ENCODE data around the gene AMD1. TPM values are rescaled to one million over a fixed set of nuclear protein-coding genes. Genes with fewer than 3 reads are reported as not detected.

AMD1 gene
- total and polyA plus RNA-seq, 10 of the 15 experiments (the other 5 are each of a cell fraction or from before 2014, with no cell fraction given): 58.2 to 116 (median 79.3) TPM

DNA sequence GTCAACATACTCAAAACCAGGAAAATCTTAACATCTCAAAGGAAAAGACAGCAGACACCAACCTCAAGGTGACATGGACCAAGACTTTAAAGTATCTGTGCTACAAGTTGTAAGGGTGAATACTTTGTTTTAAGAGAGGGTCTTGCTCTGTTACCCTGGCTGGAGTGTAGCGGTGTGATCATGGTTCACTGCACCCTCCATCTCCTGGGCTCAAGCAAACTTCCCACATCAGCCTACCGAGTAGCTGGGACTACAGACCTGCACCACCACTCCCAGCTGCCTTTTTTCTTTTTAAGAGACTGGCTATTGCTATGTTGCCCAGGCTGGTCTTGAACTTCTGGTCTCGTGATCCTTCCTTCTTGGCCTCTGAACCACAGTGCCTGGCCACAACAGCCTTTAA lies 9.7 kb downstream of the AMD1 start:
- no peak overlapping the region for H2AFZ ChIP-seq (ENCODE audit: control insufficient read depth, low read depth, low read length)
- H3K9ac ChIP-seq (ENCODE audit: control insufficient read depth, insufficient read depth, low read length): no peak overlapping the region
- TSS peak; percentile 18 for BruUV-seq (replicated peaks)
- H3K4me3 ChIP-seq: no peak overlapping the region; the same call in 1 of the 2 replicates
- DNase-seq (ENCODE audit: low read depth, low spot score) (no peak), ATAC-seq (no peak; the same call in 2 of the 3 replicates), FAIRE-seq (peak; percentile 23)
- POLR2A ChIA-PET: interaction anchor here (1.3 kb wide), 1 partner anchor 18 kb away, joined by 3 read pairs; no protein-coding TSS in a partner anchor
- RAD21 ChIA-PET (ENCODE audit: unreplicated experiment): interaction anchor here (4.8 kb wide), 1 partner anchor 69 kb away, joined by 18 read pairs; the partner anchor contains the start of gene CDK19
- in situ Hi-C loops (cut with MboI): no loop called here
- intact Hi-C loops (cut with micrococcal nuclease; ENCODE audit: unreplicated experiment): no loop called here
- no peaks in the 10 kb centered on the region for H3K27me3 ChIP-seq (replicated peaks in 1 of 2; ENCODE audit: control insufficient read depth in 2 of 2, insufficient read depth in 2 of 2, low read length in 1 of 2)
- no peaks in the 10 kb centered on the region for H3K36me3 ChIP-seq (ENCODE audit: control insufficient read depth in 2 of 2, insufficient read depth in 2 of 2, low read length in 1 of 2)
- SMC1A ChIA-PET (ENCODE audit: uncharacterized antibody, unreplicated experiment): no interaction called here
- no peaks in the 10 kb centered on the region for H3K9me3 ChIP-seq (replicated peaks; ENCODE audit: control insufficient read depth, insufficient read depth, low read length)
- H3K4me2 ChIP-seq (ENCODE audit: control insufficient read depth, insufficient read depth): peak overlapping the region; percentile 32
- CTCF ChIA-PET: no interaction called here
- no peak overlapping the region for H3K27ac ChIP-seq (ENCODE audit: control insufficient read depth, insufficient read depth)
- 38% methylated on average over 3 of the region's 3 CpGs for WGBS (ENCODE audit: insufficient coverage, insufficient replicate concordance, low lambda C conversion rate, missing lambda C conversion rate)
- peaks cover 99% of the 10 kb centered on the region for H3K79me2 ChIP-seq (ENCODE audit: control insufficient read depth, insufficient read depth, low read length)
- peaks cover 59% of the 10 kb centered on the region for H3K4me1 ChIP-seq (ENCODE audit: control insufficient read depth, insufficient read depth, low read length)
- TF ChIP-seq NR2F1 (conservative IDR thresholded peaks at IDR 0.05) (no peak), POLR2AphosphoS5 (IDR thresholded peaks at IDR 0.05; ENCODE audit: low read length) (0 out of 2 replicates have a peak, but pooled peaks have one; percentile 42), PML (IDR thresholded peaks at IDR 0.05; ENCODE audit: low read length) (no peak)
- TF ChIP-seq, protein P1, sequence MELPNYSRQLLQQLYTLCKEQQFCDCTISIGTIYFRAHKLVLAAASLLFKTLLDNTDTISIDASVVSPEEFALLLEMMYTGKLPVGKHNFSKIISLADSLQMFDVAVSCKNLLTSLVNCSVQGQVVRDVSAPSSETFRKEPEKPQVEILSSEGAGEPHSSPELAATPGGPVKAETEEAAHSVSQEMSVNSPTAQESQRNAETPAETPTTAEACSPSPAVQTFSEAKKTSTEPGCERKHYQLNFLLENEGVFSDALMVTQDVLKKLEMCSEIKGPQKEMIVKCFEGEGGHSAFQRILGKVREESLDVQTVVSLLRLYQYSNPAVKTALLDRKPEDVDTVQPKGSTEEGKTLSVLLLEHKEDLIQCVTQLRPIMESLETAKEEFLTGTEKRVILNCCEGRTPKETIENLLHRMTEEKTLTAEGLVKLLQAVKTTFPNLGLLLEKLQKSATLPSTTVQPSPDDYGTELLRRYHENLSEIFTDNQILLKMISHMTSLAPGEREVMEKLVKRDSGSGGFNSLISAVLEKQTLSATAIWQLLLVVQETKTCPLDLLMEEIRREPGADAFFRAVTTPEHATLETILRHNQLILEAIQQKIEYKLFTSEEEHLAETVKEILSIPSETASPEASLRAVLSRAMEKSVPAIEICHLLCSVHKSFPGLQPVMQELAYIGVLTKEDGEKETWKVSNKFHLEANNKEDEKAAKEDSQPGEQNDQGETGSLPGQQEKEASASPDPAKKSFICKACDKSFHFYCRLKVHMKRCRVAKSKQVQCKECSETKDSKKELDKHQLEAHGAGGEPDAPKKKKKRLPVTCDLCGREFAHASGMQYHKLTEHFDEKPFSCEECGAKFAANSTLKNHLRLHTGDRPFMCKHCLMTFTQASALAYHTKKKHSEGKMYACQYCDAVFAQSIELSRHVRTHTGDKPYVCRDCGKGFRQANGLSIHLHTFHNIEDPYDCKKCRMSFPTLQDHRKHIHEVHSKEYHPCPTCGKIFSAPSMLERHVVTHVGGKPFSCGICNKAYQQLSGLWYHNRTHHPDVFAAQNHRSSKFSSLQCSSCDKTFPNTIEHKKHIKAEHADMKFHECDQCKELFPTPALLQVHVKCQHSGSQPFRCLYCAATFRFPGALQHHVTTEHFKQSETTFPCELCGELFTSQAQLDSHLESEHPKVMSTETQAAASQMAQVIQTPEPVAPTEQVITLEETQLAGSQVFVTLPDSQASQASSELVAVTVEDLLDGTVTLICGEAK (IDR thresholded peaks at IDR 0.05; ENCODE audit: borderline replicate concordance): no peak
- H4K20me1 ChIP-seq (ENCODE audit: control insufficient read depth, insufficient read depth): peaks cover 7% of the 10 kb centered on the region; the same call in 1 of the 2 replicates

Data from GM12878 (cell line).